K562 (cell line): ENCODE measurements around the gene RPS6KL1. TPM values are rescaled to one million over a fixed set of nuclear protein-coding genes. Genes with fewer than 3 reads are reported as not detected.

ENCODE experiments used
- ATAC-seq: fragments of 200-7000 bp; cut with Tn5 transposase; 3 replicates; pipeline ENCODE4 v1.9.1; 2020; ENCODE audit warnings: moderate library complexity
- BruUV-seq: library from RNA; stranded (reverse); fragments of 400-500 nt; replicated peaks from 2 replicates; lab custom pipeline; 2021; lab: Mats Ljungman, UMichigan
- CTCF ChIA-PET: fragments of 300-600 bp; formaldehyde crosslinking; extraction: SDS; loops from one replicate; lab custom pipeline; 2021; ENCODE audit warnings: low intra/inter-chr PET ratio; lab: Yijun Ruan, JAX
- POLR2A ChIA-PET: fragments of 300-600, 350-650 bp; sonication (Branson Sonifier 250); formaldehyde crosslinking; extraction: SDS; loops from one replicate; lab custom pipeline; 2021; ENCODE audit warnings: antibody characterized with exemption, inconsistent platforms; lab: Yijun Ruan, JAX
- DNase-seq, 4 experiments: peaks; one replicate each; pipeline versions ENCODE4 v3.0.0 to v3.0.0-alpha.2; 2011 to 2018; ENCODE audit warnings: low spot score in 3 of 4, mixed read lengths in 3 of 4; ENCODE audit errors: extremely low read depth in 1 of 4
- FAIRE-seq: peaks from 2 replicates; lab custom pipeline; 2011; peaks lifted over from hg19 to GRCh38; lab: Jason Lieb, UNC
- H2AFZ ChIP-seq: 2 replicates; pipeline ENCODE4 v1.6.0; 2011; ENCODE audit warnings: low read depth, low read length, control low read depth, inconsistent platforms
- H3K27ac ChIP-seq: fragments of 200-600 bp; 3 replicates; pipeline ENCODE4 v1.8.0; 2011; ENCODE audit warnings: low read depth, mild to moderate bottlenecking, control low read depth, inconsistent platforms, low read length, moderate library complexity, mixed read lengths; ENCODE audit errors: extremely low read depth
- H3K27me3 ChIP-seq, 2 experiments: fragments of 300-600 bp in 1 of 2; 2 replicates in 1 of 2; 3 replicates in 1 of 2; pipeline versions ENCODE4 v1.6.0 to v1.8.0; 2011; ENCODE audit warnings: inconsistent platforms in 2 of 2, low read length in 2 of 2, mild to moderate bottlenecking in 1 of 2, mixed read lengths in 1 of 2, moderate library complexity in 1 of 2; ENCODE audit not compliant: control insufficient read depth in 2 of 2, insufficient read depth in 2 of 2
- H3K36me3 ChIP-seq: fragments of 300-600 bp; 3 replicates; pipeline ENCODE4 v1.8.0; 2011; ENCODE audit warnings: mild to moderate bottlenecking, low read length, inconsistent platforms; ENCODE audit not compliant: control insufficient read depth, insufficient read depth
- H3K4me1 ChIP-seq, 2 experiments: fragments of 200-600 bp in 1 of 2; replicated peaks in 1 of 2; 2 replicates in 1 of 2; 3 replicates in 1 of 2; pipeline versions ENCODE4 v1.5.1 to v1.8.0; 2011; ENCODE audit warnings: inconsistent platforms in 2 of 2, low read length in 2 of 2, mild to moderate bottlenecking in 1 of 2, mixed read lengths in 1 of 2, moderate library complexity in 1 of 2; ENCODE audit not compliant: control insufficient read depth in 2 of 2, insufficient read depth in 2 of 2
- H3K4me2 ChIP-seq: 2 replicates; pipeline ENCODE4 v1.6.1; 2011; ENCODE audit warnings: low read length, control low read depth, inconsistent platforms, mixed read lengths; ENCODE audit not compliant: insufficient read depth
- H3K4me3 ChIP-seq: fragments of 200-600 bp; sonication (generic), shearing (Covaris generic); 2 replicates; pipeline ENCODE4 v1.5.1; 2016; ENCODE audit warnings: control low read depth, inconsistent platforms
- H3K79me2 ChIP-seq: fragments of 200-600 bp; 3 replicates; pipeline ENCODE4 v1.8.0; 2011; ENCODE audit warnings: low read length, inconsistent platforms; ENCODE audit not compliant: control insufficient read depth, insufficient read depth
- H3K9ac ChIP-seq, 2 experiments: 2 replicates each; pipeline versions ENCODE4 v1.6.0 to v1.6.1; 2011; ENCODE audit warnings: low read depth in 2 of 2, low read length in 2 of 2, control low read depth in 1 of 2, inconsistent platforms in 1 of 2, mild to moderate bottlenecking in 1 of 2, mixed read lengths in 1 of 2; ENCODE audit not compliant: insufficient read depth in 1 of 2
- H3K9me1 ChIP-seq: one replicate; pipeline ENCODE4 v1.6.0; 2011; ENCODE audit warnings: inconsistent platforms, mild to moderate bottlenecking, low read length, moderate library complexity; ENCODE audit not compliant: control insufficient read depth, insufficient read depth
- H3K9me3 ChIP-seq: replicated peaks from 2 replicates; pipeline ENCODE4 v1.5.1; 2011; ENCODE audit warnings: low read depth, low read length, inconsistent platforms; ENCODE audit not compliant: control insufficient read depth, insufficient read depth
- H4K20me1 ChIP-seq: replicated peaks from 2 replicates; pipeline ENCODE4 v1.6.1; 2011; ENCODE audit warnings: low read length, inconsistent platforms, mixed read lengths; ENCODE audit not compliant: control insufficient read depth, insufficient read depth
- ATF7 ChIP-seq: fragments of 450-650 bp; IDR thresholded peaks from 2 replicates; pipeline ENCODE4 v1.7.1; 2014; ENCODE audit warnings: mild to moderate bottlenecking, moderate library complexity
- HNRNPLL ChIP-seq: fragments of 200-400 bp; formaldehyde crosslinking; IDR thresholded peaks from 2 replicates; pipeline ENCODE4 v1.6.1; 2017; ENCODE audit warnings: low read length, low read depth, mild to moderate bottlenecking; ENCODE audit not compliant: poor library complexity, severe bottlenecking
- WGBS: fragments of 100-300 bp; shearing (Covaris generic); methylation state at CpG from one replicate; pipeline ENCODE4 v1.1.6; 2016; ENCODE audit warnings: low coverage, mixed read lengths; ENCODE audit not compliant: insufficient coverage; ENCODE audit errors: missing lambda C conversion rate; 5-methylcytosine and 5-hydroxymethylcytosine counted together
- in situ Hi-C: fragments of 300-500 bp; cut with MboI; formaldehyde crosslinking; loops from 4 replicates; pipeline ENCODE4 v1.15.0; 2018; ENCODE audit warnings: inconsistent platforms, mixed read lengths
- intact Hi-C: fragments of 100-400 bp; cut with micrococcal nuclease; formaldehyde crosslinking; loops from 2 replicates; pipeline ENCODE4 v1.14.2; 2022
- polyA plus RNA-seq, 8 experiments: library from polyadenylated mRNA; depleted of rRNA in 4 of 8; stranded (reverse) in 5 of 8; unstranded in 3 of 8; fragments of >200 nt; fragmentation: Nextera tagmentation in 2 of 8; fragmentation: Illumina TruSeq in 1 of 8; extraction: Ambion mirVana in 2 of 8; extraction: Trizol in 1 of 8; gene quantifications; 2 replicates each; pipeline versions ENCODE4 v1.2.1 to v1.2.3, GENCODE V29; 2011 to 2014; ENCODE audit warnings: inconsistent platforms in 1 of 8, missing spikeins in 1 of 8
- total RNA-seq, 7 experiments: library from RNA; depleted of rRNA in 6 of 7; stranded (reverse); fragments of >200 nt in 6 of 7; fragmentation: Illumina TruSeq in 2 of 7; extraction: Trizol in 2 of 7; gene quantifications; 2 replicates each; pipeline versions ENCODE4 v1.2.1 to v1.2.3, GENCODE V29; 2011 to 2021; ENCODE audit warnings: low replicate concordance in 1 of 7
- TF ChIP-seq, protein P1 (sequence below), 2 experiments: fragments of 450-650 bp in 1 of 2; sonication (generic) in 1 of 2; formaldehyde crosslinking in 1 of 2; IDR thresholded peaks in 1 of 2; conservative IDR thresholded peaks in 1 of 2; 2 replicates each; pipeline versions ENCODE4 v1.6.1 to v1.8.1; 2016 to 2023; ENCODE audit warnings: mild to moderate bottlenecking in 2 of 2, moderate library complexity in 2 of 2, inconsistent platforms in 1 of 2, missing genetic modification reagents in 1 of 2

RPS6KL1 gene
- total and polyA plus RNA-seq, 9 of the 15 experiments (the other 6 are each of a cell fraction or from before 2014, with no cell fraction given), result 0.91 to 15.5 (median 8.1) TPM

DNA sequence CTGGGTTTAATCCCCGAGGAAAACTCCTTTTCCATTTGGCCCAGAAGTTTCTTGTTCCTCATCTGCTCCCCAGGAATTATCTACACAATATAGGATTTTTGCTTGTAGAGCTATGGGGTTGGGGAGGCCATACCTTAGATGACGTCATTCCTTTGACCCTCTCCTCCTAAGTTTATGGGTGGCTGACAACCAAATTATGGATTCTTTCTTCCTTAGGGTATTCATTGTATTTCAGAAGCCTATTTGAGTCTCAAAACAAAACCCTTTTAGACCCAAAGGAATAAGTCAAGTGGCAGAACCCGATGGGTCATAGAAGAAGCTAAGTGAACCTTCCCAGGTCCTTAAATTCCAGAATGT lies 61.3 kb downstream of the RPS6KL1 start:
- H3K4me2 ChIP-seq, result no peak overlapping the region
- BruUV-seq, result no TSS peak
- no peak overlapping the region for H2AFZ ChIP-seq
- no peaks in the 10 kb centered on the region for H3K9me1 ChIP-seq
- no peaks in the 10 kb centered on the region for H3K36me3 ChIP-seq
- CTCF ChIA-PET, result interaction anchor here (1.9 to 2.1 kb wide), 2 partner anchors 43 to 227 kb away, joined by 19 to 23 read pairs; no protein-coding TSS in a partner anchor
- H3K79me2 ChIP-seq, result no peaks in the 10 kb centered on the region
- H4K20me1 ChIP-seq, result no peaks in the 10 kb centered on the region; the same call in 1 of the 2 replicates
- in situ Hi-C loops, result loop anchor here (5.0 to 10.0 kb wide), 2 partner anchors 41 to 443 kb away; no protein-coding TSS in a partner anchor
- ATAC-seq (no peak), FAIRE-seq (no peak), DNase-seq (no peak)
- H3K9ac ChIP-seq, result no peak overlapping the region
- intact Hi-C loops, result loop anchor here (1.0 to 5.0 kb wide), 3 partner anchors 44 to 436 kb away; no protein-coding TSS in a partner anchor
- no peaks in the 10 kb centered on the region; a peak in 1 of 5 replicates for H3K4me1 ChIP-seq
- no peak overlapping the region for H3K4me3 ChIP-seq
- WGBS, result 19% methylated on average over 3 of the region's 3 CpGs
- TF ChIP-seq HNRNPLL, result no peak
- TF ChIP-seq, protein P1, sequence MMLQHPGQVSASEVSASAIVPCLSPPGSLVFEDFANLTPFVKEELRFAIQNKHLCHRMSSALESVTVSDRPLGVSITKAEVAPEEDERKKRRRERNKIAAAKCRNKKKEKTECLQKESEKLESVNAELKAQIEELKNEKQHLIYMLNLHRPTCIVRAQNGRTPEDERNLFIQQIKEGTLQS (IDR thresholded peaks at IDR 0.05), result peak; percentile 31; the same call in 1 of the 2 replicates
- TF ChIP-seq, protein P1 (CRISPR knock-in tag; conservative IDR thresholded peaks at IDR 0.05), result no peak
- peak; percentile 39; the same call in 1 of the 2 replicates for TF ChIP-seq ATF7
- TF ChIP-seq, all 486 proteins: peak for 2
- Histone ChIP-seq H3K27ac (no peak overlapping the region), H3K9me3 (no peaks in the 10 kb centered on the region), H3K27me3 (no peaks in the 10 kb centered on the region)
- POLR2A ChIA-PET, result interaction anchor here (0.9 to 1.5 kb wide), 6 partner anchors 11 to 163 kb away, joined by 3 to 6 read pairs (median 4); no protein-coding TSS in a partner anchor
